NCI-H345 treated with DMSO at 0.1 percent for 48 hours (cell line): Measurements from ENCODE around the gene MFSD2A.
"Not testable (repeated sequence)": the region's sequence is repeated elsewhere in the genome, so short reads cannot be mapped to it uniquely, and the experiment has no call there.

Source experiments
- DNase-seq: peaks from one replicate; lab custom pipeline; 2025; ENCODE audit not compliant: unreplicated experiment; lab: John Stamatoyannopoulos, UW

MFSD2A gene

GRCh38 chr1:39954870-39955546 is at the start of gene MFSD2A:
Gene MFSD2A, plus strand, starts transcription at chr1:39955145. Its CDS starts 148 bp downstream, at chr1:39955293.
- DNase-seq, result peak; percentile 87

- no peak for DNase-seq
These were observed 49.8 kb upstream of the MFSD2A start for GRCh38 chr1:39905172-39905571.

- DNase-seq, result no peak
These were observed 47.2 kb upstream of the MFSD2A start for GRCh38 chr1:39907528-39908453.

- no peak for DNase-seq
These were observed 46.4 kb upstream of the MFSD2A start for GRCh38 chr1:39908534-39908933.

- no peak for DNase-seq
These were observed 44.7 kb upstream of the MFSD2A start for GRCh38 chr1:39910263-39910662.

GRCh38 chr1:39913136-39913535 is 41.8 kb upstream of the MFSD2A start:
- not testable (repeated sequence) for DNase-seq

- no peak for DNase-seq
These were observed 39.3 kb upstream of the MFSD2A start for GRCh38 chr1:39915499-39916129.

GRCh38 chr1:39917825-39918224 is 37.1 kb upstream of the MFSD2A start:
- DNase-seq, result no peak

GRCh38 chr1:39919545-39919944 is 35.4 kb upstream of the MFSD2A start:
- peak; percentile 50 for DNase-seq

GRCh38 chr1:39922251-39922688 is 32.7 kb upstream of the MFSD2A start:
- DNase-seq, result no peak

- no peak for DNase-seq
These were observed 29.1 kb upstream of the MFSD2A start for GRCh38 chr1:39925721-39926342.

GRCh38 chr1:39926343-39926793 is 28.6 kb upstream of the MFSD2A start:
- DNase-seq, result no peak

GRCh38 chr1:39926820-39927219 is 28.1 kb upstream of the MFSD2A start:
- DNase-seq, result no peak

GRCh38 chr1:39927538-39927937 is 27.4 kb upstream of the MFSD2A start:
- DNase-seq, result no peak

- no peak for DNase-seq
These were observed 25.9 kb upstream of the MFSD2A start for GRCh38 chr1:39928809-39929587.

GRCh38 chr1:39933956-39934941 is 20.7 kb upstream of the MFSD2A start:
- no peak for DNase-seq

- no peak for DNase-seq
These were observed 18.0 kb upstream of the MFSD2A start for GRCh38 chr1:39936724-39937491.

- DNase-seq, result no peak
These were observed 16.1 kb upstream of the MFSD2A start for GRCh38 chr1:39938856-39939255.
